LNCaP clone FGC (cell line): ENCODE data around the gene GLO1.

ENCODE experiments used
- DNase-seq: peaks from one replicate; pipeline ENCODE4 v3.0.0-alpha.2; 2011; ENCODE audit warnings: low read depth
- H3K4me3 ChIP-seq: 2 replicates; pipeline ENCODE4 v1.5.1; 2011; ENCODE audit warnings: mild to moderate bottlenecking, low read depth, low read length, control low read depth
- TF ChIP-seq, protein P1 (sequence below): IDR thresholded peaks from 2 replicates; pipeline ENCODE4 v1.5.1; 2012; ENCODE audit warnings: mild to moderate bottlenecking; ENCODE audit not compliant: control insufficient read depth, insufficient read depth; ENCODE audit errors: extremely low read depth

GLO1 gene

DNA sequence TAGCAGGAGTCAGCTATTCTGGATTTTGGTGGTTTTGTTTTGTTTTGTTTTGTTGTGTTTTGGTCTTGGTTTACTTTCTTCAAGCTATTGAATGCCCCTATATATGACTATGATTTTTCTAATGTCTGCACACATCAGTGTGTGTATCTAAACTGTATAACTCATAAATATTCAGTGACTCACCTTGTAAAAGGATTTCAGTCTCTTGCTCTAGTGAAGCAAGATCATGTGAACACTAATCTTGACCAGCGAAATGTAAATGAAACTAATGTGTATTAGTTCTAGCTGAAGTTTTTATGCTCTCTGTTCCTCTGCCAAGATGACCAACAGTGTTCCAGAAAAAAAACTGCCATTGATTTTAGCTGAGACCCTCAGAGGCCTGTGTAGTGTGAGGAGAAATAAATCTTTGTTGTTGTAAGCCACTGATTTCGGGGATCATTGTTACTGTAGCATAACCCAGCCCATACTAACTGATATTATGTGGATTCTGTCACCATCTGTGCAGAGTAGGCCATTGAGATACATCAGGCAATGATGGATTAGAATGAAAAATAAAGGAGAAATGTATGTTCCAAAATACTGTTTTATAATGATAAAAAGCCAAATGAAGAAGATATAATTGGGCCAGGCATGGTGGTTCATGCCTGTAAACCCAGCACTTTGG lies 51.7 kb downstream of the GLO1 start:
- TF ChIP-seq, protein P1, sequence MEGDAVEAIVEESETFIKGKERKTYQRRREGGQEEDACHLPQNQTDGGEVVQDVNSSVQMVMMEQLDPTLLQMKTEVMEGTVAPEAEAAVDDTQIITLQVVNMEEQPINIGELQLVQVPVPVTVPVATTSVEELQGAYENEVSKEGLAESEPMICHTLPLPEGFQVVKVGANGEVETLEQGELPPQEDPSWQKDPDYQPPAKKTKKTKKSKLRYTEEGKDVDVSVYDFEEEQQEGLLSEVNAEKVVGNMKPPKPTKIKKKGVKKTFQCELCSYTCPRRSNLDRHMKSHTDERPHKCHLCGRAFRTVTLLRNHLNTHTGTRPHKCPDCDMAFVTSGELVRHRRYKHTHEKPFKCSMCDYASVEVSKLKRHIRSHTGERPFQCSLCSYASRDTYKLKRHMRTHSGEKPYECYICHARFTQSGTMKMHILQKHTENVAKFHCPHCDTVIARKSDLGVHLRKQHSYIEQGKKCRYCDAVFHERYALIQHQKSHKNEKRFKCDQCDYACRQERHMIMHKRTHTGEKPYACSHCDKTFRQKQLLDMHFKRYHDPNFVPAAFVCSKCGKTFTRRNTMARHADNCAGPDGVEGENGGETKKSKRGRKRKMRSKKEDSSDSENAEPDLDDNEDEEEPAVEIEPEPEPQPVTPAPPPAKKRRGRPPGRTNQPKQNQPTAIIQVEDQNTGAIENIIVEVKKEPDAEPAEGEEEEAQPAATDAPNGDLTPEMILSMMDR: no peak
- DNase-seq: no peak
- no peak overlapping the region for H3K4me3 ChIP-seq

DNA sequence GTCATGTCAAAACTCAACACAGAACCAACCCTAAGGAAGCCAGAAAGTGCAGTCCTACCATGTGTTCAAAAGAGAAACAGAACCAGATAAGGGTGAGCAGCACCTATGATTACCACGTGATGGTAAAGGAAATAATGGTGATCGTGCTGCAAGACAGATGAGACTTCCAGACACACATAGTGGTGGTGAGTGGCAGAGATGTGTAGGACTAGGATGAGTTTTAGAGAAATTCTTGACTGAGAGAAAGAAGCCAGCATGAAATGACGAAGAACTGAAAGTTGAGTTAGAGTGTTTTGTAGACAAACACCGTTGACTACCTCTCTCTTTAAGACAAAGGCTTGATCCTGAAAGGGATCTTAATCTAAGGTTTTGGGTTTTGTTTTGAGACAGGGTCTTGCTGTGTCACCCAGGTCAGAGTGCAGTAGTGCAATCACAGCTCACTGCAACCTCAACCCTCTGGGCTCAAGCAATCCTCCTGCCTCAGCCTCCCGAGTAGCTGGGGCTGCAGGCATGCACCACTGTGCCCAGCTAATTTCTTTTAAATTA lies 52.7 kb downstream of the GLO1 start:
- TF ChIP-seq, protein P1: no peak

DNA sequence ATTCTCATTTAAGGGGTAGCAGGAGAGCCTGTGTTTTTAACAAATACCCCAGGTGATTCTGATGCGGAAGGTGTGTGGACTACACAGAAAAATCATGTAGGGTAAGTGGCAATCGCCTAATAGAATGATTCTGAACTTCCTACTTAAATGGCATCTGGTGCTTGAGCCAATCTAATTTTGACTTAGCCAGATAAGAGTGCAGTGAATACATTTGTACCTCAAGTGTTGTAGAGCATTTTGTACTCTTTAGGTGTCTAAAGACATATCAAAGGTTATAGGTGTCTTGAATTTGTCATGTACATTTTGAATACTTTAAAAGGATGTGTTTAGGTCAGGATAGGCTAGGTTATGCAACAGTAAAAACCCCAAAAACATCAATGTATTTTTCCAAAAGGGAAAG lies 53.2 kb downstream of the GLO1 start:
- H3K4me3 ChIP-seq: no peak overlapping the region
- TF ChIP-seq, protein P1: no peak
- no peak for DNase-seq

More for the DNA sequence above, 52.7 kb downstream of the GLO1 start:
- no peak for DNase-seq
- H3K4me3 ChIP-seq: no peak overlapping the region

DNA sequence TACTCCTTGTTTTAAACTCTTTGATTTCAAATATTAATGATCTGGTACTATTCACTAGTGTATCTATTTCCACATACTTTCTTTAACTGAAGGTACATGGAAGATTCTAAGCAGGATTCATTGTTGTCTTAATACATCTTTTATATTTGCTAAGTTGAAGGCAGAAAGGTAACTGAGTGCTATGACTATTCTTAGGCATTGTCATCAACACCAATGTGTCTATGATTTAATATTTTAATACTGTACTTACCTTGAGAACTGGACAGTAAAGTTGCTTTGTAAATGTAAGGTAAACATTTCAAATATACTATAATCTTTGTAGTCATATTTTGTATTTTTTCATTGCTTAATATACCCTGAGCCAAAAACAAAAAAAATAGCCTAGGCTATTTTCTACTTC lies 54.3 kb downstream of the GLO1 start:
- TF ChIP-seq, protein P1: no peak
- no peak overlapping the region for H3K4me3 ChIP-seq
- no peak for DNase-seq

DNA sequence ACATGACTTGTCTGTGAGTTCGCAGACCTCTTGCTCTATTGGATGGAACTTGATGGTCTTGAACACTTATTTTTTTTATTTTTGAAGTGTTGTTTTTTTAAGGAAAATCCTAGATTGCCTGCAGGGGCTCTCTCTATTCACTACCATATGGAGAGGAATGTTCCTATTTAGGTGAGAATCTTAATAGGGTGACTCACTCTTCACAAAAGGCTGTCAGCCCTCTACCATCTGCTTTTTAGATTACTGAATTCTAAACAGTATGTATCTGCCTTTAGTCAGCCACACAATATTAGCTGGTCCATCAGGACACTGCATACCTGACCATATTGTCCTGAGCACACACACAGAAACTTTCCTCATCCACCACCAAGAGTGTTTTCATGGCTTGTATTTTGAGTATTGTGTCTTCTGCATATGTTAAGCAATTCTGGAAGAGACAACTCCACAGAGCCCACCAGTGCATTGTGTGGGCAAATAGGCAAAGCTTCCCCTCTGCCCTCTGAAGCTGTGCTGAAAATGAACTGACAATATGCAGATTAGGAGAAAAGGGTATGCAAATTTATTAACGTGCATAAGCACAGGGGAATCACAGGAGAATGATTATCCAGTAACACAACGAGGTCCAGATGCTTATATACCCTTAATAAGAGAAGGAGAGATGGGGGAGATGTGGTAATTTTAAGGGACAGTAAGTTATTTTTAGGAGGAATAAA lies 56.6 kb downstream of the GLO1 start:
- H3K4me3 ChIP-seq: no peak overlapping the region
- TF ChIP-seq, protein P1: no peak
- DNase-seq: no peak

DNA sequence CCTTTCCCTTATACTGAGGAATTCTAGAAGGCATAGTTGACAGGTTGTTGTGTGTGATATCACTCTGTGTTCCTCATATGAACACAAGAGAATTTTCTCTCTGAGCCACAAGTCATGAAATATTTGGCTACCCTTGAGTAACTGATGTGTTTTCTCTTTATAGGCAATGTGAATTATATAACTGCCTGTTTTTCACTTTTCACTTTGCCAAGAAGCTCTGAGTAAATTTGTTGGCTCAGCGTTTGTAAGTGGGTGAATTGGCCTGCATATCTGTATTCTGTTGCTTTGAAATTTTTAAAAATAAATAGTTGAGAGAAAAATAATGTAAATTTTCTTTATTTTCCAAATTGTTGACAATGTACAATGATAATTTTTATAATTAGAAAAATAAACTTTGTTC lies 58.0 kb downstream of the GLO1 start:
- TF ChIP-seq, protein P1: no peak

More for the DNA sequence above, 58.0 kb downstream of the GLO1 start:
- H3K4me3 ChIP-seq: no peak overlapping the region
- DNase-seq: no peak
